Lower leg skin (tissue), 4 donors: ENCODE measurements around the gene OBSCN. TPM values are rescaled to one million over a fixed set of nuclear protein-coding genes. Genes with fewer than 3 reads are reported as not detected.

Source experiments
- DNase-seq, 2 donors: peaks; one replicate each; pipeline ENCODE4 v3.0.0-alpha.2; 2019; ENCODE audit warnings: low spot score in 2 of 2
- H3K4me3 ChIP-seq: fragments of 200-600 bp; sonication (generic); 2 replicates; pipeline ENCODE4 v1.5.1; 2017; ENCODE audit warnings: mild to moderate bottlenecking, low read depth; ENCODE audit not compliant: poor library complexity, severe bottlenecking
- POLR2A ChIP-seq, 2 donors: fragments of 450-650 bp; IDR thresholded peaks; one replicate each; pipeline ENCODE4 v1.6.1; 2016 to 2017; ENCODE audit warnings: antibody characterized with exemption in 2 of 2, mild to moderate bottlenecking in 1 of 2, moderate library complexity in 1 of 2
- WGBS, 2 donors: methylation state at CpG; one replicate each; pipeline ENCODE4 v1.1.5; 2018; 5-methylcytosine and 5-hydroxymethylcytosine counted together
- intact Hi-C: fragments of 100-400 bp; cut with DNase I; formaldehyde crosslinking; loops from one replicate; pipeline ENCODE4 v1.15.0; 2023; ENCODE audit warnings: low total_unique reads
- total RNA-seq, 4 donors: library from RNA; depleted of rRNA; stranded (reverse); fragments of >200 nt; gene quantifications; one replicate each; pipeline ENCODE4 v1.1.0, GENCODE V29; 2016
- TF ChIP-seq, protein P1 (sequence below), 3 donors: fragments of 450-650 bp; IDR thresholded peaks; one replicate each; pipeline ENCODE4 v1.5.1; 2016; ENCODE audit warnings: antibody characterized with exemption in 3 of 3, mild to moderate bottlenecking in 3 of 3, moderate library complexity in 2 of 3

OBSCN gene
- total RNA-seq, 4 donors from 2014 or later = 7.4 to 39.2 (median 18.5) TPM

DNA sequence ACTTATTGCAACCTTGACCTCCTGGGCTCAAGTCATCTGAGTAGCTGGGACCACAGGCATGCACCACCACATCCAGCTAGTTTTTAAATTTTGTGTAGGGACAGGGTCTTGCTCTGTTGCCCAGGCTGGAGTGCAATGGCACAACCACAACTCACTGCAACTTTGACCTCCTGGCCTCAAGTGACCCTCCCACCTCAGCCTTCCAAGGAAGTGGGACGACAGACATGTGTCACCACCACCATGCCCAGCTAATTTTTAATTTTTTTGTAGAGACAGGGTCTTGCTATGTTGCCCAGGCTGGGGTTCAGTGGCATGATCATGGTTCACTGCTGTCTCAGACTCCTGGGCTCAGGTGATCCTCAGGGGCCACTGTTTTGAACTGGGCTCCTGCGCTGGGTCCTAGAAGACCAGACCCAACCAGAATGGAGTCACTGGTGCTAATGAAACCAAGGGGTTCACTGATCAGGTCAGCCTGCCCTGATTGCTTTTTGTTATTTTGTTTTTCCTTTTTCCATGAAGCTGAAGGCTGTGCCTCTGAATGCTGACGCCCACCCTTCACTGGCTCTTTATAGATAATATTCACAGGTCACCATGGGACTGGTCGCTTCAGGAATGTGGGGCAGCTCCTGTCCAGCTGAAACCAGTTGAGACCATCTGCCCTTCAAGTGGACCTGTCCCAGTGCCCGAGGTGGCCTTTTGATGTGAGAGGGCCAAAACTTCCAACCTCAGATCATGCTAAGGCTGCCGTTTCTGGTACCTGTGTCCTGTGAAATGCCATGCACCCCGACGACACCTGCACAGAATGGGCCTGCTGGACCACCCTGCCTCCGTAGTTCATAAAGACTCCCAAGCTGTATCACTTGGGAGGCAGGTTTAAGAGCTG is 203.9 kb downstream of the OBSCN start:
- intact Hi-C loops = no loop called here
- no peak for DNase-seq
- TF ChIP-seq POLR2A (IDR thresholded peaks at IDR 0.05) = no peak
- TF ChIP-seq, protein P1, sequence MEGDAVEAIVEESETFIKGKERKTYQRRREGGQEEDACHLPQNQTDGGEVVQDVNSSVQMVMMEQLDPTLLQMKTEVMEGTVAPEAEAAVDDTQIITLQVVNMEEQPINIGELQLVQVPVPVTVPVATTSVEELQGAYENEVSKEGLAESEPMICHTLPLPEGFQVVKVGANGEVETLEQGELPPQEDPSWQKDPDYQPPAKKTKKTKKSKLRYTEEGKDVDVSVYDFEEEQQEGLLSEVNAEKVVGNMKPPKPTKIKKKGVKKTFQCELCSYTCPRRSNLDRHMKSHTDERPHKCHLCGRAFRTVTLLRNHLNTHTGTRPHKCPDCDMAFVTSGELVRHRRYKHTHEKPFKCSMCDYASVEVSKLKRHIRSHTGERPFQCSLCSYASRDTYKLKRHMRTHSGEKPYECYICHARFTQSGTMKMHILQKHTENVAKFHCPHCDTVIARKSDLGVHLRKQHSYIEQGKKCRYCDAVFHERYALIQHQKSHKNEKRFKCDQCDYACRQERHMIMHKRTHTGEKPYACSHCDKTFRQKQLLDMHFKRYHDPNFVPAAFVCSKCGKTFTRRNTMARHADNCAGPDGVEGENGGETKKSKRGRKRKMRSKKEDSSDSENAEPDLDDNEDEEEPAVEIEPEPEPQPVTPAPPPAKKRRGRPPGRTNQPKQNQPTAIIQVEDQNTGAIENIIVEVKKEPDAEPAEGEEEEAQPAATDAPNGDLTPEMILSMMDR (IDR thresholded peaks at IDR 0.05) = no peak
- 89 to 93% methylated on average over 9 of the region's 9 CpGs for WGBS, 2 donors
- H3K4me3 ChIP-seq = no peak overlapping the region

DNA sequence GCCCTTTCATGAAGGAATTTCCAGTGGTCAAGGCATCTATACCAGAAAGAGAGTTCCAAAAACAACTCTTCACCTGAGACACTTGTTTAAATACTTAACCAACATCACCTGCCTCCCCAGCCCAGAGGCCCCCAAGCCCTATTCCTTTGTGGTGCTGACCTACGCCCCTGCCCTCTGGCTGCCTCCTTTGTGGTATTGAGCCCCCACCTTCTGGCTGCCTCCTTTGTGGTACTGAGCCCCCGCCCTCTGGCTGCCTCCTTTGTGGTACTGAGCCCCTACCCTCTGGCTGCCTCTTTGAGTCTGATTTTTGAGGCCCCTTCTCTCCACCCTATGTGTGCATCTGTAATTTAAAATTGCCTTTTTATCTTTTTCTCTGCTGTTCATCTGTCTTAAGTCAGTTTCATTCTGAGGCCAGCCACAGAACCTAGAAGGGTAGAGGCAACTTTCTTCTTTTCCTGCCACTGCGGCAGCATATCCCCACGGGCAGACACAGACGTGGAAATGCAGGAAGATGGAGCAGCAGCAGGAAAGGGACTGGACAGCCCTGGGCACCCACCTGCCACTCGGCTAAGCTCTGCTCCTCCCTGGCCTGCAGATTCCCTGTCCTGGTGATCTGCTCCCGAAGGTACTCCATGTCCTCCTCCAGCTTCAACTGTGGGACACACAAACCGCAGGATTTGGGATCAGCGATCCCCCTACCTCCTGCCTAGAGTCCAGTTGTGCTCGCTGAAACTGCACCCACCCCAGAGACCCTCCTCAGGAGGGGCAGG is 205.6 kb downstream of the OBSCN start:
- H3K4me3 ChIP-seq = no peak overlapping the region
- no peak for DNase-seq
- intact Hi-C loops = no loop called here
- no peak for TF ChIP-seq POLR2A (IDR thresholded peaks at IDR 0.05)
- WGBS, 2 donors = 92 to 94% methylated on average over 10 of the region's 10 CpGs

DNA sequence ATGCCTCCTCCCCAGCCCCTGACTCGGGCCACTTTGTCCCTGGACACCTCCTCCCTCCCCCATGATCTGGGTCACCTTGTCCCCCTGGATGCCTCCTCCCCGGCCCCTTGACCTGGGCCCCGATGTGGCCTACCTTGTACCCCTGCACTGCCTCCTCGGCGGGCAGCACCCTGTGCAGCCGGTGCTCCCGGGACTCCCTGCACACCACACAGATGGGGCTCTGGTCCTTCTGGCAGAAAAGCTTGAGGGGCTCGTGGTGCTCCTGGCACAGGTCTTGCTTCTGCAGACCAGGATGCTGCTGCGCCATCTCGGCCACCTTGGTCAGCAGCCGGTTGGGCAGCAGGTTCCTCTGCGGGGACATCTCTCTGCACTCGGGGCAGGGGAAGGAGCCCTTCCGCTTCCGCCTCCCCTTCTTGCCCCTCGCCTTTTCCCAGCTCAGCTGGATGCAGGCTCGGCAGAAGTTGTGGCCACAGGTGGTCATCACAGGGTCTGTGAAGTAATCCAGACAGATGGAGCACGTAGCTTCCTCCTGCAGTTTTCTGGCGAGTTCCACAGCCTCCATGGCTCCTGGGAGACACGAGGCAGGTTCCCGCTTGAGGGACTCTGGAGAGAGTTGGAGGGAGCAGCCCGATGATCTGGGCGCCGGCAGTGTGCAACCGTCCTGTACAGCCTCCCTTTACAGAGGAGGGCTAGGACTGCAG is 206.8 kb downstream of the OBSCN start:
- DNase-seq = no peak
- WGBS, 2 donors = 86 to 87% methylated on average over 25 of the region's 25 CpGs
- intact Hi-C loops = no loop called here
- TF ChIP-seq POLR2A (IDR thresholded peaks at IDR 0.05) = no peak
- TF ChIP-seq, protein P1 (IDR thresholded peaks at IDR 0.05) = no peak
- no peak overlapping the region for H3K4me3 ChIP-seq

DNA sequence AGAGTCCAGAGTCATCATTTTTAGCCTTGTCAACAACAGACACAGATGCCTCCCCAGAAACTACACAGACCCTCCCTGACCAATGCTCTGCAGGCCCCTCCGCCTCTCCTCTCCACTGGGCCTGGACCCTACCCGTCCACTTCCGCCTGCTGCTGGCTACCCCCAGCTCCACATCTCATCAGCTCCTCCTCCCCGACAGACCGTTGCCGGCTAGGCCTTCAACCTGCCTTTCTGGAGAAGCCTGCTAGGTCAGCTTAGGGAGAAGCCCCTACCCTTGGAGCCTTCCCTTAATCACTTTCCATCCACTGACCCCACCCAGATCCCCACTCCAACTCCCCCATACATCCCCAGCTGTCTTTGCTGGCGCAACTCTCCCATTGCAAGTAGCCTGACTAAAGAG is 207.4 kb downstream of the OBSCN start:
- no peak overlapping the region for H3K4me3 ChIP-seq
- WGBS, 2 donors = 54 to 71% methylated on average over 7 of the region's 7 CpGs
- no peak for TF ChIP-seq POLR2A (IDR thresholded peaks at IDR 0.05)
- TF ChIP-seq, protein P1 (IDR thresholded peaks at IDR 0.05) = no peak
- DNase-seq = no peak
- intact Hi-C loops = no loop called here

DNA sequence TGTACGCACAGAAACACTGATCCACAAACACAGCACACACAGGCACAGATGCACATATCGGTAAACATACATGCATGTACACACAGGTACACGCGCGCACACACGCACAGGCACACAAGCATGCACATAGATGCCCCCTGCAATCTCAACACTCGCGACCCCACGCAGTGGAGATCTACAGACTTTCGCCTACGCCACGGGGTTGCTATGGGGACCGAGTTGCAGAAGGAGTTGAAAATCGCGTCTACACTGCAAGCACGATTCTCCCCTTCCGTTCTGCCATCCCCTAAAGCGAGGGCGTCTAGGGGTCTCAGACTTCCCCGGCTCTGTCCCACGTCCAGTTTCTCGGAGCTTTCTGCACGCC is 208.0 kb downstream of the OBSCN start:
- intact Hi-C loops = no loop called here
- no peak for DNase-seq
- TF ChIP-seq POLR2A (IDR thresholded peaks at IDR 0.05) = no peak
- TF ChIP-seq, protein P1 (IDR thresholded peaks at IDR 0.05) = no peak
- H3K4me3 ChIP-seq = no peak overlapping the region
- 21 to 24% methylated on average over 23 of the region's 23 CpGs for WGBS, 2 donors
